Upper lobe of left lung (tissue), 6 donors: ENCODE data around the gene STK39. TPM values are rescaled to one million over a fixed set of nuclear protein-coding genes. Genes with fewer than 3 reads are reported as not detected.

ENCODE experiments used
- ATAC-seq, 2 donors: fragments of 200-7000 bp; cut with Tn5 transposase; one replicate each; pipeline ENCODE4 v1.9.1; 2022; ENCODE audit warnings: mild to moderate bottlenecking in 2 of 2, moderate library complexity in 2 of 2; ENCODE audit not compliant: low FRiP score in 2 of 2
- DNase-seq, 2 donors: peaks; one replicate each; pipeline ENCODE4 v3.0.0-alpha.2; 2019 to 2020
- H3K27ac ChIP-seq, 4 donors: fragments of 200-600 bp; sonication (generic); one replicate each; pipeline ENCODE4 v1.5.1; 2016 to 2019
- H3K27me3 ChIP-seq, 4 donors: fragments of 200-600 bp; sonication (generic); one replicate each; pipeline ENCODE4 v1.5.1; 2017 to 2019
- H3K36me3 ChIP-seq, 4 donors: fragments of 200-600 bp; sonication (generic); one replicate each; pipeline ENCODE4 v1.5.1; 2016 to 2019
- H3K4me1 ChIP-seq, 4 donors: fragments of 200-600 bp; sonication (generic); one replicate each; pipeline ENCODE4 v1.5.1; 2018 to 2019
- H3K4me3 ChIP-seq, 4 donors: fragments of 200-600 bp; sonication (generic); one replicate each; pipeline ENCODE4 v1.5.1; 2017 to 2019; ENCODE audit warnings: mild to moderate bottlenecking in 2 of 4, moderate library complexity in 1 of 4
- H3K9me3 ChIP-seq, 4 donors: fragments of 200-600 bp; sonication (generic); one replicate each; pipeline ENCODE4 v1.5.1; 2018 to 2019
- CTCF ChIP-seq, 6 experiments: fragments of 450-650 bp in 4 of 6; fragments of 200-600 bp in 2 of 6; sonication (generic) in 2 of 6; IDR thresholded peaks; one replicate each; pipeline ENCODE4 v1.5.1; 2016 to 2019; ENCODE audit warnings: antibody characterized with exemption in 6 of 6
- EP300 ChIP-seq, 4 donors: sonication (generic); formaldehyde crosslinking; IDR thresholded peaks; one replicate each; pipeline ENCODE4 v1.5.1; 2017; ENCODE audit warnings: antibody characterized with exemption in 4 of 4, control low read depth in 2 of 4
- POLR2A ChIP-seq, 4 donors: fragments of 450-650 bp; IDR thresholded peaks; one replicate each; pipeline ENCODE4 v1.5.1; 2016 to 2017; ENCODE audit warnings: antibody characterized with exemption in 4 of 4, mild to moderate bottlenecking in 2 of 4
- POLR2AphosphoS5 ChIP-seq, 2 donors: sonication (generic); formaldehyde crosslinking; IDR thresholded peaks; one replicate each; pipeline ENCODE4 v1.5.1; 2017; ENCODE audit warnings: antibody characterized with exemption in 2 of 2
- WGBS, 2 donors: methylation state at CpG; one replicate each; pipeline ENCODE4 v1.1.5; 2017 to 2018; 5-methylcytosine and 5-hydroxymethylcytosine counted together
- total RNA-seq, 6 donors: library from RNA; depleted of rRNA in 4 of 6; stranded (reverse); fragments of >200 nt in 4 of 6; gene quantifications; one replicate each; pipeline versions ENCODE4 v1.1.0 to v1.2.1, GENCODE V29; 2016 to 2021
- donor health status: DM: no; HTN: no; CAD: no; lungs with moderate emphysema.
- donor health status: DM: no; HTN: yes; CAD: no; lungs with severe emphysema.

Gene STK39
- total RNA-seq, 6 donors from 2014 or later, result 7.9 to 18.8 (median 12.1) TPM

DNA sequence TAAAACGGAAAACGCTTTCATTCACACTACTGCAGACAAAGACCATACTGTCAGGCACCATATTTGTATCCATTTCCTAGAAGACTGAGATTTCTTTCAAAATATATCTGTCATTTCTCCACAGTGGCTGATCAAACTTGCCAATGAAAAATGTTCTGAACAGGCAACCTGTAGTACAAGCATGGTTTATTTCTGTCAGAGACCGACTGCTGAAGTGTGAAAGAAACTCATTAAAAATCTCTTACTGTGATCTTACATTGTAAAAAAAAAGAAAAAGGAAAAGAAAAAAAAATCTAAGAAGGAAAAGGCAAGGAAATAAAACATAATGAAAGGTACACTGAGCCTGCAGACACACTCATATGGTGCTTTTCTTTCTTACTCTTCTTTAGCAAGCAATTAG, 184.5 kb downstream of the STK39 start:
- Histone ChIP-seq H3K9me3 (no peaks in the 10 kb centered on the region), H3K36me3 (peaks cover 0 to 10% (median 2%) of the 10 kb centered on the region in 4 donors), H3K4me1 (no peaks in the 10 kb centered on the region), H3K27ac (no peak overlapping the region), H3K4me3 (no peak overlapping the region), H3K27me3 (no peaks in the 10 kb centered on the region)
- WGBS, 2 donors, result 91 to 94% methylated on average over 3 of the region's 3 CpGs
- TF ChIP-seq POLR2A (IDR thresholded peaks at IDR 0.05), result no peak
- TF ChIP-seq EP300 (IDR thresholded peaks at IDR 0.05), result no peak
- no peak for TF ChIP-seq CTCF (IDR thresholded peaks at IDR 0.05)
- TF ChIP-seq POLR2AphosphoS5 (IDR thresholded peaks at IDR 0.05), result no peak
- DNase-seq (no peak), ATAC-seq (no peak)

DNA sequence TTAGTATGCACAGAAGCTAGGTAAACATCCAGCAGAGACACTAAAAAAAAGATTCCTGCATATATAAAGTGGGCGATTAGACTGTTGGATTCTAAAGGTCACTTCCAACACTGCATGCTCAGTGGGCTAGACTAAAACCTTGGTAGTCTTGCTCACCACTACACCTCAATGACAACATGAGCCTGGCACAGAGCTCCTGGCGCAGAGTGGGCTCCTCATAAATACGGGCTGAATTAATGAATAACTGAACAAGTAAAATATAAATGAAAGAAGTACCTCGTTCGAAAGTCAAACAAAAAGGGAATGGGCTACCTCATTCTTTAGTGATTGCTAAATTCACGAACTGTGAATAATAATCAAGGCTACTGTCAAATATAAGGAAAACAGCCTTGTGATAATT, 185.3 kb downstream of the STK39 start:
- ATAC-seq (no peak), DNase-seq (no peak)
- TF ChIP-seq EP300 (IDR thresholded peaks at IDR 0.05), result no peak
- no peak for TF ChIP-seq CTCF (IDR thresholded peaks at IDR 0.05)
- TF ChIP-seq POLR2A (IDR thresholded peaks at IDR 0.05), result no peak
- TF ChIP-seq POLR2AphosphoS5 (IDR thresholded peaks at IDR 0.05), result no peak
- no peaks in the 10 kb centered on the region for H3K4me1 ChIP-seq
- H3K27ac ChIP-seq, result no peak overlapping the region
- H3K36me3 ChIP-seq, result peaks cover 0 to 10% (median 2%) of the 10 kb centered on the region in 4 donors
- H3K9me3 ChIP-seq, result no peaks in the 10 kb centered on the region
- no peaks in the 10 kb centered on the region for H3K27me3 ChIP-seq
- 84 to 93% methylated on average over 6 of the region's 6 CpGs for WGBS, 2 donors
- no peak overlapping the region for H3K4me3 ChIP-seq

DNA sequence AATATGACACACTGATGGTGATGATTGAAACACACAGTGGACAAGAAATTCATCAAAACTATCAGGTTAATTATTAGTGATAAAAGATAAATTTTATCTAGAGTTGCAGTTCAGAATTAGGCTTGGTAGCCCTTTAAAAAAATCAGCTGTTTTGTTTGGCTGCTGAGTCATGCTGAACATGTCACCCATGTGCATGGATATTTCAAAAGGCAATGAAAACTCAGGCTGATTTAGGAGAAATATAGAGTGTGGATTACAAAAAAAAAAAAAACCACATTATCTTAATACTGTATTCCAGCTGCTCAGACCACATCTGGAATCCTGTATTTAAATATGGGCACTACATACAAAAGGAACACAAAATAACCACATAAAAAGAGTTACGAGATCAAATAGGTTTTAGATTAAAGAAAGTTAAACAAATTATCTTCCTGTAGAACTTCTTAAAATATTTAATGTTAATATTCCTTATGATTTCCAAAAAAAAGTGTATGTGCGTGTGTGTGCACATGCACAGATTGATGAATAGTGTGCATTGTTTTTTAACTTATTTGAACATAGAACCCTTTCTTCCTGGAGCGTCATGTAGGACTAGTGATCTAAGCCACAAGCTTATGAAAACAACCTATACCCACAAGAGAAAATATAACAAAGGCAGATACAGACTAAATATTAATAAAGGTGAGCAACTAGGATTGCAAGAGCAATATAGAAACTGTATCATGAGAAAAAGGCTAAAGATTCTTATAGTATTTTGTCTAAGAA, 186.2 kb downstream of the STK39 start:
- Histone ChIP-seq H3K4me3 (no peak overlapping the region), H3K36me3 (peaks cover 0 to 10% (median 2%) of the 10 kb centered on the region in 4 donors), H3K27me3 (no peaks in the 10 kb centered on the region), H3K9me3 (no peaks in the 10 kb centered on the region), H3K27ac (no peak overlapping the region), H3K4me1 (no peaks in the 10 kb centered on the region)
- DNase-seq (no peak), ATAC-seq (no peak)
- TF ChIP-seq POLR2AphosphoS5 (IDR thresholded peaks at IDR 0.05) (no peak), CTCF (IDR thresholded peaks at IDR 0.05) (no peak), POLR2A (IDR thresholded peaks at IDR 0.05) (no peak), EP300 (IDR thresholded peaks at IDR 0.05) (no peak)
- 93 to 98% methylated on average over 3 of the region's 3 CpGs for WGBS, 2 donors

GRCh38 chr2:168059758-168060157, 187.6 kb downstream of the STK39 start:
- Histone ChIP-seq H3K27me3 (no peaks in the 10 kb centered on the region), H3K4me1 (no peaks in the 10 kb centered on the region), H3K4me3 (no peak overlapping the region), H3K9me3 (no peaks in the 10 kb centered on the region), H3K36me3 (peaks cover 0 to 10% (median 2%) of the 10 kb centered on the region in 4 donors), H3K27ac (no peak overlapping the region)
- DNase-seq, result no peak
- ATAC-seq, result no peak
- TF ChIP-seq POLR2A (IDR thresholded peaks at IDR 0.05), result no peak
- TF ChIP-seq EP300 (IDR thresholded peaks at IDR 0.05), result no peak
- no peak for TF ChIP-seq POLR2AphosphoS5 (IDR thresholded peaks at IDR 0.05)
- TF ChIP-seq CTCF (IDR thresholded peaks at IDR 0.05), result no peak
- 68 to 69% methylated on average over 2 of the region's 2 CpGs for WGBS, 2 donors

GRCh38 chr2:168058675-168059074, 188.7 kb downstream of the STK39 start:
- H3K9me3 ChIP-seq, result no peaks in the 10 kb centered on the region
- H3K27ac ChIP-seq, result no peak overlapping the region
- DNase-seq (no peak), ATAC-seq (no peak)
- no peaks in the 10 kb centered on the region for H3K4me1 ChIP-seq
- 96 to 99% methylated on average over 3 of the region's 3 CpGs for WGBS, 2 donors
- H3K36me3 ChIP-seq, result peaks cover 0 to 10% (median 0%) of the 10 kb centered on the region in 4 donors
- no peak overlapping the region for H3K4me3 ChIP-seq
- TF ChIP-seq EP300 (IDR thresholded peaks at IDR 0.05) (no peak), POLR2AphosphoS5 (IDR thresholded peaks at IDR 0.05) (no peak), CTCF (IDR thresholded peaks at IDR 0.05) (no peak), POLR2A (IDR thresholded peaks at IDR 0.05) (no peak)
- H3K27me3 ChIP-seq, result no peaks in the 10 kb centered on the region
